Hepatocyte (in vitro differentiated cells): ENCODE data around the gene SLC23A2. TPM values are rescaled to one million over a fixed set of nuclear protein-coding genes. Genes with fewer than 3 reads are reported as not detected.

ENCODE experiments used
- DNase-seq: peaks from one replicate; pipeline ENCODE4 v3.0.0-alpha.2; 2016; ENCODE audit warnings: low spot score
- H2AFZ ChIP-seq: fragments of 200-600 bp; sonication (generic); 2 replicates; pipeline ENCODE4 v1.6.0; 2016; ENCODE audit warnings: antibody characterized with exemption, mild to moderate bottlenecking
- H3K27ac ChIP-seq: fragments of 200-600 bp; sonication (generic); 2 replicates; pipeline ENCODE4 v1.5.1; 2016; ENCODE audit warnings: mild to moderate bottlenecking
- H3K27me3 ChIP-seq: fragments of 200-600 bp; sonication (generic); 2 replicates; pipeline ENCODE4 v1.6.1; 2016
- H3K36me3 ChIP-seq: fragments of 200-600 bp; sonication (generic); replicated peaks from 2 replicates; pipeline ENCODE4 v1.5.1; 2016; ENCODE audit warnings: low read depth; ENCODE audit not compliant: insufficient read depth
- H3K4me1 ChIP-seq: fragments of 200-600 bp; sonication (generic); 2 replicates; pipeline ENCODE4 v1.5.1; 2016; ENCODE audit warnings: mild to moderate bottlenecking, moderate library complexity; ENCODE audit not compliant: insufficient read depth
- H3K4me2 ChIP-seq: fragments of 200-600 bp; sonication (generic); 2 replicates; pipeline ENCODE4 v1.6.0; 2016
- H3K4me3 ChIP-seq: fragments of 200-600 bp; sonication (generic); 2 replicates; pipeline ENCODE4 v1.5.1; 2016; ENCODE audit warnings: mild to moderate bottlenecking
- H3K79me2 ChIP-seq: fragments of 200-600 bp; sonication (generic); 2 replicates; pipeline ENCODE4 v1.6.0; 2017; ENCODE audit warnings: mild to moderate bottlenecking
- H3K9me2 ChIP-seq: fragments of 200-600 bp; sonication (generic); replicated peaks from 2 replicates; pipeline ENCODE4 v1.6.0; 2017; ENCODE audit warnings: mild to moderate bottlenecking; ENCODE audit not compliant: insufficient read depth
- H3K9me3 ChIP-seq: fragments of 200-600 bp; sonication (generic); 2 replicates; pipeline ENCODE4 v1.5.1; 2016; ENCODE audit warnings: low read depth, mild to moderate bottlenecking
- H4K20me1 ChIP-seq: fragments of 200-600 bp; sonication (generic); 2 replicates; pipeline ENCODE4 v1.6.0; 2016; ENCODE audit warnings: mild to moderate bottlenecking; ENCODE audit not compliant: insufficient read depth, poor library complexity, severe bottlenecking
- EZH2 ChIP-seq: fragments of 200-600 bp; sonication (generic); IDR thresholded peaks from 2 replicates; pipeline ENCODE4 v1.6.1; 2016; ENCODE audit warnings: antibody characterized with exemption, mild to moderate bottlenecking, borderline replicate concordance
- EZH2phosphoT487 ChIP-seq: fragments of 200-600 bp; sonication (generic); IDR thresholded peaks from one replicate; pipeline ENCODE4 v1.6.1; 2018; ENCODE audit warnings: antibody characterized with exemption, mild to moderate bottlenecking, low read depth, moderate library complexity; ENCODE audit not compliant: unreplicated experiment, severe bottlenecking
- WGBS: methylation state at CpG from one replicate; pipeline ENCODE4 v1.1.6; 2016; ENCODE audit warnings: low lambda C conversion rate; ENCODE audit errors: missing lambda C conversion rate; 5-methylcytosine and 5-hydroxymethylcytosine counted together
- polyA plus RNA-seq: library from polyadenylated mRNA; unstranded; fragments of >200 nt; fragmentation: Nextera tagmentation; extraction: Ambion mirVana; gene quantifications from 2 replicates; pipeline ENCODE4 v1.2.1, GENCODE V29; 2016
- total RNA-seq: library from RNA; depleted of rRNA; stranded (reverse); fragments of >200 nt; gene quantifications from 2 replicates; pipeline ENCODE4 v1.2.3, GENCODE V29; 2014
- TF ChIP-seq, protein P1 (sequence below): fragments of 200-600 bp; sonication (generic); IDR thresholded peaks from 2 replicates; pipeline ENCODE4 v1.5.1; 2016; ENCODE audit warnings: antibody characterized with exemption, mild to moderate bottlenecking; ENCODE audit not compliant: poor library complexity

The SLC23A2 gene
- total and polyA plus RNA-seq, 2 experiments from 2014 or later: 8.2 to 13.3 TPM

DNA sequence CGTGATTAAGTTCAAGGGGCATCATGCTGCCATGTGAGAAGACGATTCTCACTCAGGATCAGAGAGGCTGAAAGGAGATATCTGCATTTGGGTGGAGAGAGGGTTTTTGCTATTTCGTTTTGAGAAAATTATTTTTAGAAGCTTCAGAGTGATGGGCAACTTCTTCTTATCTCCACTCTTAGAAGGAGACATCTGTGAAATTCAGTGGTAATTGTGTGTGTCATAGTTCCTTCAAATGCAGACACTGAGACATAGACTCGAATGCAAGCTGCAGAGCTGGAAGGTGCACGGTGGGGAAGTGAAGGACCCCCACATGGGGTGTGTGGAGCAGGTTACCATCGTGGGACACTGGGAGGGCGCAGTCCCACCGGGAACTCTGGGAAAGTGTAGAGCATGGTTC is 162.8 kb downstream of the SLC23A2 start:
- no peak overlapping the region for H3K27ac ChIP-seq
- H3K27me3 ChIP-seq: no peaks in the 10 kb centered on the region
- H4K20me1 ChIP-seq: no peaks in the 10 kb centered on the region
- no peak for DNase-seq
- no peak overlapping the region for H3K4me2 ChIP-seq
- no peaks in the 10 kb centered on the region for H3K79me2 ChIP-seq
- no peaks in the 10 kb centered on the region for H3K9me2 ChIP-seq
- TF ChIP-seq EZH2 (no peak), EZH2phosphoT487 (no peak)
- TF ChIP-seq, protein P1, sequence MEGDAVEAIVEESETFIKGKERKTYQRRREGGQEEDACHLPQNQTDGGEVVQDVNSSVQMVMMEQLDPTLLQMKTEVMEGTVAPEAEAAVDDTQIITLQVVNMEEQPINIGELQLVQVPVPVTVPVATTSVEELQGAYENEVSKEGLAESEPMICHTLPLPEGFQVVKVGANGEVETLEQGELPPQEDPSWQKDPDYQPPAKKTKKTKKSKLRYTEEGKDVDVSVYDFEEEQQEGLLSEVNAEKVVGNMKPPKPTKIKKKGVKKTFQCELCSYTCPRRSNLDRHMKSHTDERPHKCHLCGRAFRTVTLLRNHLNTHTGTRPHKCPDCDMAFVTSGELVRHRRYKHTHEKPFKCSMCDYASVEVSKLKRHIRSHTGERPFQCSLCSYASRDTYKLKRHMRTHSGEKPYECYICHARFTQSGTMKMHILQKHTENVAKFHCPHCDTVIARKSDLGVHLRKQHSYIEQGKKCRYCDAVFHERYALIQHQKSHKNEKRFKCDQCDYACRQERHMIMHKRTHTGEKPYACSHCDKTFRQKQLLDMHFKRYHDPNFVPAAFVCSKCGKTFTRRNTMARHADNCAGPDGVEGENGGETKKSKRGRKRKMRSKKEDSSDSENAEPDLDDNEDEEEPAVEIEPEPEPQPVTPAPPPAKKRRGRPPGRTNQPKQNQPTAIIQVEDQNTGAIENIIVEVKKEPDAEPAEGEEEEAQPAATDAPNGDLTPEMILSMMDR: no peak
- H3K36me3 ChIP-seq: no peaks in the 10 kb centered on the region
- H3K4me3 ChIP-seq: no peak overlapping the region
- peaks cover 5% of the 10 kb centered on the region for H3K4me1 ChIP-seq
- H3K9me3 ChIP-seq: no peaks in the 10 kb centered on the region
- no peak overlapping the region for H2AFZ ChIP-seq
- WGBS: 71% methylated on average over 8 of the region's 8 CpGs

DNA sequence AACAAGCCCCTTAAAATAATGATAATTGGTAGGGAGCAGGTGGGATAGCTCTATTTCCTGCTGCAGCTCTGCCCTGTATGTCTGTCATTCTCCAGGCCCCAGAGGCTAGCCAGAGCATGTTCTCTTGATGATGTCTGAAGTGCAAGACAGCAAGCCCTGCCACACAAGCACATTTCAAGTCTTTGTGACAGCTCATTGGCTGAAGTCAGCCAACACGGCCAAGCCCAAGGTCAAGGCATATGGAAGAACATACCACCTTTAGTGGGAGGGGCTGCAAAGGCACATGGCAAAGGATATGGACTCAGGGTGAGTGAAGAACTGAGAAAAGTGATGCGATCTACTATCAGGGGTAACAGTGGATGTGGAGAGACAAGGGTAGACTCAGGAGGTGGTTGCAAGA is 163.6 kb downstream of the SLC23A2 start:
- no peak overlapping the region for H2AFZ ChIP-seq
- 79% methylated on average over 2 of the region's 2 CpGs for WGBS

DNA sequence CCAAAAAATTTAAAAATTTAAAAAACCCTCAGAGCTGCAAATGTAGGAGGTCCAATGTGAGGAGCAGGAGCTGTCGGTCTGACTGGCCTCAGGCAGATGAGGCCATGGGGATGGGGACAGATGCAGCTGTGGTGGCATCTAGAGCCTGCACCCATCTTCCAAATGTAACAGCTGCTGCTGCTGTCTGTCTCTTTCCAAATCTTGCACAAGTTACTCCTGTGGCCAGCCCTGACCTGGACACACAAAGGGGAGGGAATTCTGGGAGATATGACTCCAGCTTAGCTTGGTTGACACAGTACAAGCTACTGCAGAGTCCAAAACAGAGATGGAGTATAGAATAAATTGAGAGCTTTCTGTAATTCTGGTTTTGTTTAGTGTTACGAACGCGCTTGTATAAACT is 164.4 kb downstream of the SLC23A2 start:
- no peak for DNase-seq
- Histone ChIP-seq H3K27ac (no peak overlapping the region), H3K4me2 (no peak overlapping the region), H3K9me3 (no peaks in the 10 kb centered on the region), H4K20me1 (no peaks in the 10 kb centered on the region), H2AFZ (no peak overlapping the region), H3K36me3 (no peaks in the 10 kb centered on the region), H3K9me2 (no peaks in the 10 kb centered on the region), H3K27me3 (no peaks in the 10 kb centered on the region), H3K79me2 (no peaks in the 10 kb centered on the region), H3K4me1 (peaks cover 5% of the 10 kb centered on the region), H3K4me3 (no peak overlapping the region)
- WGBS: 53% methylated on average over 4 of the region's 4 CpGs
- TF ChIP-seq EZH2: no peak
- TF ChIP-seq, protein P1: no peak
- no peak for TF ChIP-seq EZH2phosphoT487

More for the DNA sequence above, 163.6 kb downstream of the SLC23A2 start:
- DNase-seq: no peak
- Histone ChIP-seq H3K27ac (no peak overlapping the region), H4K20me1 (no peaks in the 10 kb centered on the region), H3K4me2 (no peak overlapping the region), H3K9me2 (no peaks in the 10 kb centered on the region), H3K9me3 (no peaks in the 10 kb centered on the region), H3K36me3 (no peaks in the 10 kb centered on the region), H3K4me1 (peaks cover 5% of the 10 kb centered on the region), H3K4me3 (no peak overlapping the region), H3K79me2 (no peaks in the 10 kb centered on the region), H3K27me3 (no peaks in the 10 kb centered on the region)
- TF ChIP-seq EZH2: no peak
- TF ChIP-seq EZH2phosphoT487: no peak
- TF ChIP-seq, protein P1: no peak

DNA sequence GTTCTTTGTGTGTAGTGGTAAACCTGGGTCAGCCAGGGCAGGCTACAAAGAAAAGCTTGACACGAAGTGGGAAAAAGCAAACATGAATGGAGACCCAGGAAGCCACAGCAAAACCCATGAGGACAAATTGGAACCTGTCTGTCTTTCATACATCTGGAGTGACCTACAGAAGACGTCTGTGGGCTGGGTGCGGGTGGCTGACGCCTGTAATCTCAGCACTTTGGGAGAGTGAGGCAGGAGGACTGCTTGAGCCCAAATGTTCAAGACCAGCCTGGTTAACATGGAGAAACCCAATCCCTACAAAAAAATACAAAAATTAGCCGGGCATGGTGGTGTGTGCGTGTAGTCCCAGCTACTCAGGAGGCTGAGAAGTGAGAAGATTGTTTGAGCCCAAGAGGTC is 164.8 kb downstream of the SLC23A2 start:
- Histone ChIP-seq H3K4me2 (no peak overlapping the region), H4K20me1 (no peaks in the 10 kb centered on the region), H2AFZ (no peak overlapping the region), H3K9me3 (no peaks in the 10 kb centered on the region), H3K79me2 (no peaks in the 10 kb centered on the region), H3K27ac (no peak overlapping the region), H3K36me3 (no peaks in the 10 kb centered on the region), H3K4me1 (peaks cover 5% of the 10 kb centered on the region), H3K4me3 (no peak overlapping the region), H3K27me3 (no peaks in the 10 kb centered on the region), H3K9me2 (no peaks in the 10 kb centered on the region)
- TF ChIP-seq, protein P1: no peak
- WGBS: 92% methylated on average over 6 of the region's 6 CpGs
- no peak for DNase-seq
